ENCODE data around the gene NSRP1. TPM values are rescaled to one million over a fixed set of nuclear protein-coding genes. Genes with fewer than 3 reads are reported as not detected.
"Not testable (repeated sequence)": the region's sequence is repeated elsewhere in the genome, so short reads cannot be mapped to it uniquely, and the experiment has no call there.

NSRP1 gene
- total and polyA plus RNA-seq, 4 donors = 22.3 to 33.5 (median 23.8) TPM

DNA sequence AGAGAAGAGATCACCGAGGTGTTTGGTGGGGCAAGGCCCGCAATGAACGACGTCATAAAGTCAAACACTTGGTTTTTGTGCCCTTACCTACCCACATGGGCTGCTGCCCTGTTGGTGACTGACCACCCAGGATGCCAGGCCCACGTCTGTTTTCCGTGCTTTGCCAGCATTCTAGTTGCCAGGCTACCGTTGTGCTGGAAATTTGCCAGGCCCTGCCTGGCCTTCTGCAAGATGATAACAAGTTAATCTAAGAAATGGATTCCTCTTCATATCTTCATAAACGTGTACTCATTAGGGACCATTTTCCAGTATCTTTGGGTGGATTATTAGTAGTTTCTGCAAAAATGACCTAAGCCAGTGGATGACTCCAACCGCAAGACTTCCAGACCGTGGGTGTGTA lies 83.5 kb downstream of the NSRP1 start:
- no peak overlapping the region for H3K9ac ChIP-seq (ENCODE audit: insufficient read depth in 1 of 2, low read length in 2 of 2)
- ATAC-seq (ENCODE audit: insufficient read depth, low FRiP score) (no peak), DNase-seq (no peak)
- no peak overlapping the region for H3K4me3 ChIP-seq
- no peaks in the 10 kb centered on the region for H3K36me3 ChIP-seq (ENCODE audit: control insufficient read depth in 4 of 4, insufficient read depth in 4 of 4, low read length in 4 of 4)
- peaks cover 0 to 2% (median 0%) of the 10 kb centered on the region in 5 donors for H3K4me1 ChIP-seq (ENCODE audit: control insufficient read depth in 5 of 5, insufficient read depth in 5 of 5, low read length in 5 of 5)
- H3K27me3 ChIP-seq (ENCODE audit: control insufficient read depth in 3 of 3, insufficient read depth in 3 of 3, low read length in 2 of 3) = peaks cover 0 to 5% (median 0%) of the 10 kb centered on the region in 3 donors
- 79 to 90% methylated on average over 10 of the region's 10 CpGs for WGBS, 2 donors
- TF ChIP-seq CTCF (IDR thresholded peaks at IDR 0.05; ENCODE audit: control extremely low read depth, extremely low read depth) = no peak
- no peak overlapping the region for H3K27ac ChIP-seq (ENCODE audit: low read depth in 1 of 2, low read length in 1 of 2)
- no peaks in the 10 kb centered on the region for H3K9me3 ChIP-seq (ENCODE audit: control insufficient read depth in 4 of 4, insufficient read depth in 3 of 4, low read length in 3 of 4)

GRCh38 chr17:30200656-30201055 lies 84.0 kb downstream of the NSRP1 start:
- H3K4me1 ChIP-seq (ENCODE audit: control insufficient read depth in 5 of 5, insufficient read depth in 5 of 5, low read length in 5 of 5); H3K27me3 ChIP-seq (ENCODE audit: control insufficient read depth in 3 of 3, insufficient read depth in 3 of 3, low read length in 2 of 3); DNase-seq; ATAC-seq (ENCODE audit: insufficient read depth, low FRiP score); H3K36me3 ChIP-seq (ENCODE audit: control insufficient read depth in 4 of 4, insufficient read depth in 4 of 4, low read length in 4 of 4); H3K27ac ChIP-seq (ENCODE audit: low read depth in 1 of 2, low read length in 1 of 2); H3K9me3 ChIP-seq (ENCODE audit: control insufficient read depth in 4 of 4, insufficient read depth in 3 of 4, low read length in 3 of 4); H3K9ac ChIP-seq (ENCODE audit: insufficient read depth in 1 of 2, low read length in 2 of 2); H3K4me3 ChIP-seq: not testable (repeated sequence)
- WGBS, 2 donors = 82 to 83% methylated on average over 9 of the region's 9 CpGs

DNA sequence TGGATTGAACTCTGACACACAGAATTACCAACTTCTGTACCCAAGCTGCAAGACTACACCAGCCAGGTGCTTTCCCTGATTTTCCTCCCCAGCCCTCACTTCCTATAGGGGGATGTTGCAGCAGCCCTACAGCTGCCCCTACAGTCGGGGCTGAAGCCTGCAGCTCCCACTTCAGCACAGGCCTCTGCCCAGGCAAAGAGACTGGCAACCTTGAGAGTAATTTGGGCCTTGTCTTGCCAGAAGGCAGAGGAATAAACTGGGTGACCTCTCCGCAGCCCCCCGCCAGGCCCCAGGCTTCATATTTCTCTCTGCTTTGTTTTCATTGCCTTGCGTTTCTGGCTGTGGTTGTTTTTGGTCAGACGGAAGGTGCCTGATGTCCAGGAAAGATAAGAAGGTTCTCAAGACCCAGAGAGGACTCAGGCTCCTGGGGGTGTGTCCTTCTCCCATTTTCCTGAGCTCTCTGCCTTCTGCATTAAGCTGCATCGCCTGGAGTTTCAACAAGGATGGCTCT lies 86.9 kb downstream of the NSRP1 start:
- TF ChIP-seq CTCF (IDR thresholded peaks at IDR 0.05; ENCODE audit: control extremely low read depth, extremely low read depth) = no peak
- no peak overlapping the region for H3K9ac ChIP-seq (ENCODE audit: insufficient read depth in 1 of 2, low read length in 2 of 2)
- H3K4me1 ChIP-seq (ENCODE audit: control insufficient read depth in 5 of 5, insufficient read depth in 5 of 5, low read length in 5 of 5) = peaks cover 0 to 2% (median 0%) of the 10 kb centered on the region in 5 donors
- H3K4me3 ChIP-seq = no peak overlapping the region
- no peaks in the 10 kb centered on the region for H3K27me3 ChIP-seq (ENCODE audit: control insufficient read depth in 3 of 3, insufficient read depth in 3 of 3, low read length in 2 of 3)
- no peaks in the 10 kb centered on the region for H3K9me3 ChIP-seq (ENCODE audit: control insufficient read depth in 4 of 4, insufficient read depth in 3 of 4, low read length in 3 of 4)
- ATAC-seq (ENCODE audit: insufficient read depth, low FRiP score) = no peak
- peak overlapping the region in 1 of 2 donors; percentile 37 for H3K27ac ChIP-seq (ENCODE audit: low read depth in 1 of 2, low read length in 1 of 2)
- no peak for DNase-seq
- H3K36me3 ChIP-seq (ENCODE audit: control insufficient read depth in 4 of 4, insufficient read depth in 4 of 4, low read length in 4 of 4) = no peaks in the 10 kb centered on the region
- WGBS, 2 donors = 70 to 75% methylated on average over 6 of the region's 6 CpGs

DNA sequence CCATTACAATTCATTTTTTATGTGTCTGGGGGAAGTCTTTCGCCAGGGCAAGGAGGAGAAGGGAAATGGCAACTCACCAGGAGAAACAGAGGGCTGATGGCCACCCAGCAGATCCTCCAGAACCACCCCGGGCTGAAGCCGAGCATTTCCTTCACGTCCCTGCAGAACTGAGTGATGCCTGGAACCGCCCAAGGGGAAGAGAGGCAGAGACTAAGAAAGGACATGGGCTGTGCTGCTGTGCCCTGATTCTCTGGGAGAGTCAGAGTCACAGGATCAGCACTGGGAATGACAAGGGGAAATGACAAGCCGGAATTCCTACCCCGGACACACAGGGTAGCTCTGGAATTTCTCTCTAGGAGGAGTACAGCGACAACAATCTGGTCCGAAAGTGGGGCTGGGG lies 91.0 kb downstream of the NSRP1 start:
- no peak for ATAC-seq (ENCODE audit: insufficient read depth, low FRiP score)
- no peaks in the 10 kb centered on the region for H3K27me3 ChIP-seq (ENCODE audit: control insufficient read depth in 3 of 3, insufficient read depth in 3 of 3, low read length in 2 of 3)
- no peak for DNase-seq
- peak overlapping the region in 1 of 2 donors; percentile 58 for H3K27ac ChIP-seq (ENCODE audit: low read depth in 1 of 2, low read length in 1 of 2)
- peaks cover 0 to 3% (median 0%) of the 10 kb centered on the region in 4 donors for H3K9me3 ChIP-seq (ENCODE audit: control insufficient read depth in 4 of 4, insufficient read depth in 3 of 4, low read length in 3 of 4)
- no peak for TF ChIP-seq CTCF (IDR thresholded peaks at IDR 0.05; ENCODE audit: control extremely low read depth, extremely low read depth)
- WGBS, 2 donors = 70 to 84% methylated on average over 9 of the region's 9 CpGs
- H3K9ac ChIP-seq (ENCODE audit: insufficient read depth in 1 of 2, low read length in 2 of 2) = no peak overlapping the region
- H3K4me1 ChIP-seq (ENCODE audit: control insufficient read depth in 5 of 5, insufficient read depth in 5 of 5, low read length in 5 of 5) = peaks cover 0 to 4% (median 0%) of the 10 kb centered on the region in 5 donors
- H3K4me3 ChIP-seq = no peak overlapping the region
- H3K36me3 ChIP-seq (ENCODE audit: control insufficient read depth in 4 of 4, insufficient read depth in 4 of 4, low read length in 4 of 4) = no peaks in the 10 kb centered on the region
